ENCODE results near the gene CATSPERB.
A peak's percentile ranks its signal among the peaks of the same experiment; 100 is the strongest.

CATSPERB gene, protein sequence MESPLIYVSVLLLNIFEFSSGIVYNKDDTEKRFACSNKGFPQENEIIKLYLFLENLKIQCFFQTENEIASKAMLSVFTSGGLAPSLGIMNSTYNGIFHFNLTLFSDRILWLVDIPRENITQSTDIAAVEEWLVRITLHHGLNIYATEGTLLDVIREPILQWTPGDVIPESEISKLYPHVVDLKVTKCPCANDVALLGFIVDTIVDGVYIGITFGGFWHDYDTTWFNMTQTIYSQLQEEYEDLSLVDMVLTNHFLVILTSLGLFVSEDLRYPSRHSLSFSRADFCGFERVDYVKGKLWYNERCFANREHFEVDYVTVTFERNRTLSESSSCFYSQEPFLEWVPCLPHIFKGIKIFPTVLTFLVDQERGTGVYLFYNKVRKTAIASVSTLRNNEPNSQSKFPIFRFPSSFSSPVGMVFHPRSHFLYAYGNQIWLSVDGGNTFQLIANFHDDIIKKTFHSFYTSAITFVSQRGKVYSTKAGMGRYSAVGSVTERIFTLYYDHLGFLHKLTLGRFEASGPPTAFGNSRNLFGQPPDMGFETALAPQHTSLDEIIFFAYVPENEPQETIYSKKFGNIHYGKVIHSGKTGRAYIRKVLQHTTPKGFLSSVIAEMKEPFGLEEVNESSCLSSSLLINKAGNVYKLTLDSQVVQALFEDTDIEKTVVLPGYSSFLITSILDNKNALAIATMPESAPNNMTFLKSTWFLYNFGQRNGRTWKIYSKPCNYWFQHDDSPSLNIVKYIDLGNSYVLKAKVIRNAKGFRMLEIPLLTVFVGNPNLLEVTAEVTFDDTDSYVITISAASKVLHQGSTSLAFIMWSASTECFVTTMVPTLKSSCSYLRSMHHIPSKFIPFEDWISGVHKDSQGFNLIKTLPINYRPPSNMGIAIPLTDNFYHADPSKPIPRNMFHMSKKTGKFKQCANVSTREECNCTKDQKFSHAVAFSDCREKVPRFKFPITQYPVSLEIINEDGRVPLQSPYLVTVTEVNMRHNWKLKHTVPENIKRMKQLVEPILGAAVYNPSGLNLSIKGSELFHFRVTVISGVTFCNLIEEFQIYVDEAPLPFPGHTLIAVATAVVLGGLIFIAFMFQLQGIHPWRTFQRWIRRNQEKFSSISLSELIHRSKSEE

DNA sequence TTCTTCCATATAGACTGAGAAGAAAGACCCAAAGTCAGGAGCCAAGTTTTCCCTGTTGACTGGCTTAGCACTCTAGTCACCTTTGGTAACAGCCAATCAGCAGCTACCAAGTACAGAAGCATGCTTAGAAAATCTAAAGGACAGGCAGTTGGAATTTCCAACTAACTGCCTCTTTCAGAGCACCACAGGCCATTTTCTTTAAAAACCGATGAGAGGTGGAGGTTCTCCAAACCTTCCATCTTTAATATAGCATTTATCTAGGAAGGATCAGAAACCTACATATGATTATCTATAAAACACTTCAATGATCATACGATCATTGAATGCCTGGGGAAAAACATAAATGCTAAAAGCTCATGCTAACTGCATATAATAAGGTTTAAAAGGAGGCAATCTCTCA lies at the start of gene CATSPERB:
Gene CATSPERB, minus strand, starts transcription at position 101 of the 400 bp plus-strand sequence. CDS start 2,607 bp downstream, outside the sequence.
- DNase-seq (no peak), ATAC-seq (ENCODE audit: insufficient read depth, low read depth) (no peak)
- Histone ChIP-seq H3K4me1 (ENCODE audit: insufficient read depth, low read length) (peaks cover 8% of the 10 kb centered on the region; the same call in 1 of the 2 replicates), H3K27ac (ENCODE audit: low read length) (no peak within 1 kb of the TSS), H3K79me2 (ENCODE audit: insufficient read depth, low read length) (no peaks in the 10 kb centered on the region), H3K9me3 (ENCODE audit: insufficient read depth, low read length, severe bottlenecking) (no peaks in the 10 kb centered on the region), H2AFZ (ENCODE audit: low read depth, low read length) (no peak within 1 kb of the TSS), H3K27me3 (ENCODE audit: insufficient read depth, low read length, poor library complexity) (no peaks in the 10 kb centered on the region), H3K36me3 (ENCODE audit: insufficient read depth, low read length) (no peaks in the 10 kb centered on the region), H4K20me1 (ENCODE audit: insufficient read depth, low read length) (no peaks in the 10 kb centered on the region), H3K4me3 (ENCODE audit: low read depth in 1 of 2, low read length in 2 of 2) (no peak within 1 kb of the TSS), H3K4me2 (ENCODE audit: insufficient read depth, low read length) (no peak within 1 kb of the TSS), H3K9ac (ENCODE audit: low read depth, low read length) (no peak within 1 kb of the TSS)
- TF ChIP-seq EZH2 (IDR thresholded peaks at IDR 0.05; ENCODE audit: borderline replicate concordance, low read depth, low read length, severe bottlenecking): no peak
- TF ChIP-seq, protein P1, sequence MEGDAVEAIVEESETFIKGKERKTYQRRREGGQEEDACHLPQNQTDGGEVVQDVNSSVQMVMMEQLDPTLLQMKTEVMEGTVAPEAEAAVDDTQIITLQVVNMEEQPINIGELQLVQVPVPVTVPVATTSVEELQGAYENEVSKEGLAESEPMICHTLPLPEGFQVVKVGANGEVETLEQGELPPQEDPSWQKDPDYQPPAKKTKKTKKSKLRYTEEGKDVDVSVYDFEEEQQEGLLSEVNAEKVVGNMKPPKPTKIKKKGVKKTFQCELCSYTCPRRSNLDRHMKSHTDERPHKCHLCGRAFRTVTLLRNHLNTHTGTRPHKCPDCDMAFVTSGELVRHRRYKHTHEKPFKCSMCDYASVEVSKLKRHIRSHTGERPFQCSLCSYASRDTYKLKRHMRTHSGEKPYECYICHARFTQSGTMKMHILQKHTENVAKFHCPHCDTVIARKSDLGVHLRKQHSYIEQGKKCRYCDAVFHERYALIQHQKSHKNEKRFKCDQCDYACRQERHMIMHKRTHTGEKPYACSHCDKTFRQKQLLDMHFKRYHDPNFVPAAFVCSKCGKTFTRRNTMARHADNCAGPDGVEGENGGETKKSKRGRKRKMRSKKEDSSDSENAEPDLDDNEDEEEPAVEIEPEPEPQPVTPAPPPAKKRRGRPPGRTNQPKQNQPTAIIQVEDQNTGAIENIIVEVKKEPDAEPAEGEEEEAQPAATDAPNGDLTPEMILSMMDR (IDR thresholded peaks at IDR 0.05; ENCODE audit: borderline replicate concordance, extremely low read depth, low read length, poor library complexity, severe bottlenecking): no peak

DNA sequence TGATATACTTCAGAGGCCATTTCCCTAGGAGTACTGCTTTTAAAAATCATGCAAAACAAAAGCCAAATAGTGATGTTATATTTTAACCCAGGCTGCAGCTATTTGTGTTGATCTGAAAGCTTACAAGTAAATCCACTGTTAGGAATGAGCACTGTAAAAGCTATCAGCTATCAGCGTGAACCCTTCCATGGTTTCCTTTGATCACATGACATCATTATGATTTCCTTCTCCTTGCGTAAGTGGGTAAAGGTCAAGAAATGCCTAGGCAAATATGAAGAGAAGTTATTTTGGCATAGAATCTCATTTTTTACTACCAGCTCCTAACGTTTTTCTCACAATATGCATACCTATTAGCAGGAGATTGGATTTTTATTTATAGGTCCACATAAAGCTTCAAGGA lies 48.6 kb upstream of the CATSPERB start:
- Histone ChIP-seq H3K9ac (ENCODE audit: low read depth, low read length) (no peak overlapping the region), H3K27me3 (ENCODE audit: insufficient read depth, low read length, poor library complexity) (no peaks in the 10 kb centered on the region), H3K79me2 (ENCODE audit: insufficient read depth, low read length) (no peaks in the 10 kb centered on the region), H3K27ac (ENCODE audit: low read length) (no peak overlapping the region), H3K36me3 (ENCODE audit: insufficient read depth, low read length) (no peaks in the 10 kb centered on the region), H3K4me3 (ENCODE audit: low read depth in 1 of 2, low read length in 2 of 2) (no peak overlapping the region), H2AFZ (ENCODE audit: low read depth, low read length) (peak overlapping the region; percentile 19; the same call in 1 of the 2 replicates), H4K20me1 (ENCODE audit: insufficient read depth, low read length) (no peaks in the 10 kb centered on the region), H3K4me1 (ENCODE audit: insufficient read depth, low read length) (0 out of 2 replicates have a peak, but pooled peaks cover 6% of the 10 kb centered on the region), H3K9me3 (ENCODE audit: insufficient read depth, low read length, severe bottlenecking) (no peaks in the 10 kb centered on the region), H3K4me2 (ENCODE audit: insufficient read depth, low read length) (no peak overlapping the region)
- DNase-seq: no peak
- TF ChIP-seq, protein P1 (IDR thresholded peaks at IDR 0.05; ENCODE audit: borderline replicate concordance, extremely low read depth, low read length, poor library complexity, severe bottlenecking): no peak
- no peak for TF ChIP-seq EZH2 (IDR thresholded peaks at IDR 0.05; ENCODE audit: borderline replicate concordance, low read depth, low read length, severe bottlenecking)
- ATAC-seq (ENCODE audit: insufficient read depth, low read depth): no peak

DNA sequence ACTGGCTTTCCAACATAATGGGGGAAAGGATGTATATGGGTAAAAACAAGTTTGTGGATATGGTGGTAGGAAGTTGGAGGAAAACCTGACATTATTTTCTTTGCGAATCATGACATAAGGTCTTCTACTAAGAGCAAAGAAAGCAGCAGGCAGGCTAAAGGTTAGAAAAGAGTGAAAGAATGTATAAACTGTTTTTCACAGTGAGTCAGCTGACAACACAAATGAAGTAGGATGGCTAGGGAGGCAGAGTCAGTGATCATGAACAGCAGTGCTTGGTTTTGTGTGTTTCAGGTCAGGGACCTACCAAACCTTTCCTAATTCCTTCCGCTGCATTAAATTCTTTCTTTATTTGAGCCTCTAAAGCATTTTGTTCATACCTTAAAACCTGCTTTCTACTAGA lies 46.3 kb upstream of the CATSPERB start:
- no peak overlapping the region for H3K4me3 ChIP-seq (ENCODE audit: low read depth in 1 of 2, low read length in 2 of 2)
- H3K4me2 ChIP-seq (ENCODE audit: insufficient read depth, low read length): no peak overlapping the region
- no peak for ATAC-seq (ENCODE audit: insufficient read depth, low read depth)

More for the DNA sequence above, 46.3 kb upstream of the CATSPERB start:
- Histone ChIP-seq H3K27me3 (ENCODE audit: insufficient read depth, low read length, poor library complexity) (no peaks in the 10 kb centered on the region), H3K4me1 (ENCODE audit: insufficient read depth, low read length) (0 out of 2 replicates have a peak, but pooled peaks cover 6% of the 10 kb centered on the region), H3K36me3 (ENCODE audit: insufficient read depth, low read length) (no peaks in the 10 kb centered on the region), H3K9ac (ENCODE audit: low read depth, low read length) (no peak overlapping the region), H3K9me3 (ENCODE audit: insufficient read depth, low read length, severe bottlenecking) (no peaks in the 10 kb centered on the region), H4K20me1 (ENCODE audit: insufficient read depth, low read length) (no peaks in the 10 kb centered on the region), H2AFZ (ENCODE audit: low read depth, low read length) (no peak overlapping the region), H3K79me2 (ENCODE audit: insufficient read depth, low read length) (no peaks in the 10 kb centered on the region), H3K27ac (ENCODE audit: low read length) (no peak overlapping the region)
- TF ChIP-seq EZH2 (IDR thresholded peaks at IDR 0.05; ENCODE audit: borderline replicate concordance, low read depth, low read length, severe bottlenecking): no peak
- TF ChIP-seq, protein P1 (IDR thresholded peaks at IDR 0.05; ENCODE audit: borderline replicate concordance, extremely low read depth, low read length, poor library complexity, severe bottlenecking): no peak
- DNase-seq: no peak
